ENCODE measurements around the gene NUDC. TPM values are rescaled to one million over a fixed set of nuclear protein-coding genes. Genes with fewer than 3 reads are reported as not detected.
"Not testable (repeated sequence)": the region's sequence is repeated elsewhere in the genome, so short reads cannot be mapped to it uniquely, and the experiment has no call there.

Gene NUDC
- 10 to 100 TPM; 35.7 to 55.7 (median 49.3) TPM for total RNA-seq
- 10 to 100 TPM; 42.5 to 62.2 (median 48.8) TPM for polyA plus RNA-seq
- long read RNA-seq, donor 1, transcript NUDC-201 (9 exons, 1,800 nt) = major isoform, 33 of 61 reads
- long read RNA-seq, donor 1, partial matches to known transcripts = 24 of 61 reads
- long read RNA-seq, donor 1, other reads (novel, unspliced or antisense) = 0 of 61 reads
- long read RNA-seq, donor 2, transcript NUDC-201 (9 exons, 1,800 nt) = major isoform, 34 of 44 reads
- long read RNA-seq, donor 2, partial matches to known transcripts = 9 of 44 reads
- long read RNA-seq, donor 2, other reads (novel, unspliced or antisense) = 0 of 44 reads

DNA sequence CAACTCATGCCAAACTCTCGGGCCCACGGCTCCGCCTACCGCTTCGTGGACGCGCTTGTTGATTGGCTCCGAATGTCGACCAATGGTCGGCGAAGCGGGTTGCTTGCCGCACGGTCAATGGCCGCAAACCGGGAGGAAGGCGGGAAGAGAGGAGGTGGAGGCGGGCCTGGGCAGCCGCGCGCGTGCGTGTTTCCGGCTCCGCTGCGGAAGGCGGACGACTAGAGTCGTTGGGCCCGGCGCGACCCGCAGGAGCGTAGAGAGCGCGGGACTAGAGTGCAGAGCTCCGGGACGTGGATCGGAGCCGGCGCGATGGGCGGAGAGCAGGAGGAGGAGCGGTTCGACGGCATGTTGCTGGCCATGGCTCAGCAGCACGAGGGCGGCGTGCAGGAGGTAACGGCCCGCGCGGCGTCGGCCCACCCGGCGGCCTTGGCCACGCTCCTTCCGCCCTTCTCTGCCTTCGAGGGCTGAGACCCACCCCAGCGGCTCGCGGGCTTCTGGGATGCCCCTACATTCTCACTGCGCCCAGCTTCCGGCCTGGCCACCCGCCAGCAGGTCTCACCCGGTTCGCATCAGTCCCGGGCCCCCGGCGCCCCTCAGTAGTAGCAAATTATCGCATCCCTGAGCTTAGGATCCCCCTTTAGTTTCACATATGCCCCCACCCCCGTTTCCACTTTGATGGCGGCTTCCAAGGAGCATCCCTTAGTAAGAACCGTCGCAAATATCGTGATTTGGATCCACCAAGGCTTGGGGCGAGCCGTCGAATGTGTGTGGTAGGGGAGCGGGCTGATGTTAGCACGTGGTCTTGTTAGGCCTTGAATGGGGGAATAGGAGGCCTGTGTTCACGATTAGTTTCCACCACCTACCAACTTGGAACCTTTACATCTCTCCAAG, at the start of gene NUDC:
Gene NUDC, plus strand, starts transcription at position 204 of the 891 bp plus-strand sequence. Its CDS starts 106 bp downstream, at position 310.
- WGBS, 5 donors = 0 to 1% (median 0%) methylated on average over 46 to 83 of the region's 83 CpGs
- peak within 1 kb of the TSS; percentile 20 to 92 (median 88) for H3K27ac ChIP-seq
- intact Hi-C loops (cut with DNase I; ENCODE audit: low total_unique reads) = no loop called here
- TF ChIP-seq, protein P1, sequence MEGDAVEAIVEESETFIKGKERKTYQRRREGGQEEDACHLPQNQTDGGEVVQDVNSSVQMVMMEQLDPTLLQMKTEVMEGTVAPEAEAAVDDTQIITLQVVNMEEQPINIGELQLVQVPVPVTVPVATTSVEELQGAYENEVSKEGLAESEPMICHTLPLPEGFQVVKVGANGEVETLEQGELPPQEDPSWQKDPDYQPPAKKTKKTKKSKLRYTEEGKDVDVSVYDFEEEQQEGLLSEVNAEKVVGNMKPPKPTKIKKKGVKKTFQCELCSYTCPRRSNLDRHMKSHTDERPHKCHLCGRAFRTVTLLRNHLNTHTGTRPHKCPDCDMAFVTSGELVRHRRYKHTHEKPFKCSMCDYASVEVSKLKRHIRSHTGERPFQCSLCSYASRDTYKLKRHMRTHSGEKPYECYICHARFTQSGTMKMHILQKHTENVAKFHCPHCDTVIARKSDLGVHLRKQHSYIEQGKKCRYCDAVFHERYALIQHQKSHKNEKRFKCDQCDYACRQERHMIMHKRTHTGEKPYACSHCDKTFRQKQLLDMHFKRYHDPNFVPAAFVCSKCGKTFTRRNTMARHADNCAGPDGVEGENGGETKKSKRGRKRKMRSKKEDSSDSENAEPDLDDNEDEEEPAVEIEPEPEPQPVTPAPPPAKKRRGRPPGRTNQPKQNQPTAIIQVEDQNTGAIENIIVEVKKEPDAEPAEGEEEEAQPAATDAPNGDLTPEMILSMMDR (IDR thresholded peaks at IDR 0.05 in 8 of 11, conservative IDR thresholded peaks at IDR 0.05 in 3 of 11) = peak in 1 of 11 experiments; percentile 29
- TF ChIP-seq POLR2A (IDR thresholded peaks at IDR 0.05) (peak in 2 of 3 donors; percentile 14 to 71), POLR2AphosphoS5 (IDR thresholded peaks at IDR 0.05) (peak; percentile 97 to 98 (median 97))
- peak; percentile 99 for DNase-seq
- peak within 1 kb of the TSS; percentile 36 to 91 (median 87) for H3K4me3 ChIP-seq
- H3K4me1 ChIP-seq = peaks cover 7 to 49% (median 30%) of the 10 kb centered on the region in 6 donors
- no peaks in the 10 kb centered on the region for H3K27me3 ChIP-seq (replicated peaks in 1 of 7)
- peaks cover 0 to 39% (median 32%) of the 10 kb centered on the region in 6 donors for H3K36me3 ChIP-seq
- H3K9me3 ChIP-seq = no peaks in the 10 kb centered on the region

DNA sequence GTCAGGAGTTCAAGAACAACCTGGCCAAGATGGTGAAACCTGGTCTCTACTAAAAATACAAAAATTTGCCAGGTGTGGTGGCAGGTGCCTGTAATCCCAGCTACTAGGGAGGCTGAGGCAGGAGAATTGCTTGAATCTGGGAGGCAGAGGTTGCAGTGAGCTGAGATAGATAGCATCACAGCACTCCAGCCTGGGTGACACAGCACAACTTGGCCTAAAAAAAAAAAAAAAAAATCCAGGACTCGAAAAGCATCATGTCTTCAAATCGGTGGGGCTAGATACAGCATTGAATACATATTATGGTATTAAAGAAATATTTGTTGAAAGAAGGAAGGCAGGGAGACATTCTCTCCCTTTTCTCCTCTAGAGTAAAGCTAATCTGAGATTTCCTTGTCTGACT, 48.4 kb upstream of the NUDC start:
- peaks cover 0 to 38% (median 17%) of the 10 kb centered on the region in 6 donors for H3K36me3 ChIP-seq
- DNase-seq; H3K4me1 ChIP-seq; H3K9me3 ChIP-seq; H3K27me3 ChIP-seq (replicated peaks in 1 of 7); H3K27ac ChIP-seq; H3K4me3 ChIP-seq: not testable (repeated sequence)
- intact Hi-C loops (cut with DNase I; ENCODE audit: low total_unique reads) = loop anchor here (10.0 kb wide), 2 partner anchors 58 to 268 kb away; no protein-coding TSS in a partner anchor
- WGBS, 5 donors = 80 to 93% (median 82%) methylated on average over 2 of the region's 2 CpGs

DNA sequence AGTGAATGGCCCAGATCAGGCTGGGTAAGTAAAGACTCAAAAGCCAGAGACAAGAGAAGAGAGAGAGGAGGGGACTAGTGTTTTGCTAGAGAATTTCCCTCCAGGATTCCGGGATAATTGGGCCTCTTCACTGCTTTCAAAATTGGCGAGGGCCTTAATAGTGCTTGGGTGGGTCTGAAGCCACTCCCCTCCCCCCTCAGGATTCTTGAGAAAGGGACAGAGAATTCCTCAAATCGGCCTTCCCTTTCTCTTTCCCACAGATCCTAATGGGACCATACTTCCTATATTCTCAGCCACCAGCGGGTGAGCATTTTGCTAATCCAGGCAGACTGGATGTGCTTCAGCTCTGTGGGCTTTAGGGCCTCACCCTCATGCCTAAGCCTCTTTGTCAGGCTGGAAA, 46.6 kb upstream of the NUDC start:
- H3K4me3 ChIP-seq = no peak overlapping the region
- no peaks in the 10 kb centered on the region for H3K9me3 ChIP-seq
- TF ChIP-seq POLR2AphosphoS5 (IDR thresholded peaks at IDR 0.05) (no peak), POLR2A (IDR thresholded peaks at IDR 0.05) (no peak)
- TF ChIP-seq, protein P1 (IDR thresholded peaks at IDR 0.05 in 8 of 11, conservative IDR thresholded peaks at IDR 0.05 in 3 of 11) = no peak
- H3K4me1 ChIP-seq = peaks cover 0 to 9% (median 5%) of the 10 kb centered on the region in 6 donors
- intact Hi-C loops (cut with DNase I; ENCODE audit: low total_unique reads) = loop anchor here (10.0 kb wide), 2 partner anchors 60 to 270 kb away; no protein-coding TSS in a partner anchor
- 74 to 86% (median 78%) methylated on average over 4 of the region's 4 CpGs for WGBS, 5 donors
- peaks cover 0 to 56% (median 35%) of the 10 kb centered on the region in 6 donors for H3K36me3 ChIP-seq
- no peaks in the 10 kb centered on the region for H3K27me3 ChIP-seq (replicated peaks in 1 of 7)
- no peak for DNase-seq
- H3K27ac ChIP-seq = no peak overlapping the region

DNA sequence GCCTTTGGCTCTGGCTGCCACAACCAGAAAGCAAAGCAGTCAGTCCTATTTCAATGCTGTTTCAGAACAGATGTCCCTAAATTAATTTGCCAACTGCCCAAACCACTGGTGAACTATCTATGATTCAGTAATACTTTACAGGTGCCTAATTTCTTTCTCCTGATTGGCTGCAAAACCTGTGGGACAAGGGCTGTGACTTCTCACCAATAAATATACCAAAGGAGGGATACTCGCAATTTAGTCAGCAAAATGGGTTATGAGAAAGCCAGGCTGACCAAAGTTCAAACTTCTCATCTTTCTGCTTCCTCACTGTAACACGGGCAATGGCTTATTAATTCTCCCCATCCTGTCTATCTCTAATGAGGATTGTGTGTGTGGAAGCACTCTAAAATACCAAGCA, 44.2 kb upstream of the NUDC start:
- Histone ChIP-seq H3K9me3 (no peaks in the 10 kb centered on the region), H3K4me1 (peaks cover 0 to 9% (median 5%) of the 10 kb centered on the region in 6 donors), H3K4me3 (no peak overlapping the region), H3K27ac (peak overlapping the region in 1 of 8 donors; percentile 13), H3K27me3 (replicated peaks in 1 of 7) (no peaks in the 10 kb centered on the region), H3K36me3 (peaks cover 0 to 81% (median 59%) of the 10 kb centered on the region in 6 donors)
- intact Hi-C loops (cut with DNase I; ENCODE audit: low total_unique reads) = loop anchor here (10.0 kb wide), 2 partner anchors 63 to 273 kb away; no protein-coding TSS in a partner anchor
- no peak for DNase-seq
- WGBS, 5 donors = 77 to 94% (median 85%) methylated on average over 2 of the region's 2 CpGs
- TF ChIP-seq POLR2AphosphoS5 (IDR thresholded peaks at IDR 0.05) (no peak), POLR2A (IDR thresholded peaks at IDR 0.05) (no peak)
- TF ChIP-seq, protein P1 (IDR thresholded peaks at IDR 0.05 in 8 of 11, conservative IDR thresholded peaks at IDR 0.05 in 3 of 11) = no peak
